ENCODE results near the gene FOSB.
A peak's percentile ranks its signal among the peaks of the same experiment; 100 is the strongest.

Gene FOSB

GRCh38 chr19:45485305-45486077 is 17.7 kb downstream of the FOSB start:
- DNase-seq, result peak; percentile 89

- no peak for DNase-seq
Observed at GRCh38 chr19:45488708-45489107, 20.9 kb downstream of the FOSB start.

GRCh38 chr19:45489216-45489855 is 21.5 kb downstream of the FOSB start:
- DNase-seq, result no peak

- no peak for DNase-seq
Observed at GRCh38 chr19:45492137-45492626, 24.4 kb downstream of the FOSB start.

- DNase-seq, result peak; percentile 72
Observed at GRCh38 chr19:45492627-45493470, 25.1 kb downstream of the FOSB start.

GRCh38 chr19:45494261-45494916 is 26.6 kb downstream of the FOSB start:
- DNase-seq, result no peak

GRCh38 chr19:45495178-45495577 is 27.4 kb downstream of the FOSB start:
- no peak for DNase-seq

- no peak for DNase-seq
Observed at GRCh38 chr19:45496349-45496953, 28.7 kb downstream of the FOSB start.

- no peak for DNase-seq
Observed at GRCh38 chr19:45497791-45498190, 30.0 kb downstream of the FOSB start.

- no peak for DNase-seq
Observed at GRCh38 chr19:45498411-45499195, 30.8 kb downstream of the FOSB start, which contains the start of gene PPM1N. PPM1N (plus strand) TSS chr19:45498443; CDS start chr19:45498473, 30 bp downstream.

GRCh38 chr19:45499196-45500180 is 31.7 kb downstream of the FOSB start:
- DNase-seq, result no peak

GRCh38 chr19:45500918-45501729 is 33.3 kb downstream of the FOSB start:
- DNase-seq, result no peak

- DNase-seq, result no peak
Observed at GRCh38 chr19:45501730-45502014, 33.9 kb downstream of the FOSB start.

- DNase-seq, result no peak
Observed at GRCh38 chr19:45502111-45502510, 34.3 kb downstream of the FOSB start.

- DNase-seq, result no peak
Observed at GRCh38 chr19:45503909-45504308, 36.1 kb downstream of the FOSB start.

- DNase-seq, result no peak
Observed at GRCh38 chr19:45505151-45505995, 37.6 kb downstream of the FOSB start.

GRCh38 chr19:45505996-45506245 is 38.1 kb downstream of the FOSB start:
- no peak for DNase-seq

- DNase-seq, result peak; percentile 85
Observed at GRCh38 chr19:45506246-45506988, 38.6 kb downstream of the FOSB start.

Data from GDM1 (cell line).